ENCODE measurements around the gene RPS6KA5.

- TF ChIP-seq CTCF (IDR thresholded peaks at IDR 0.05; ENCODE audit: insufficient read depth, low read length) (no peak), REST (IDR thresholded peaks at IDR 0.05; ENCODE audit: insufficient replicate concordance, low read depth) (no peak)
These were observed 28.8 kb downstream of the RPS6KA5 start for GRCh38 chr14:91031666-91032065.

All from HL-60 (cell line).